Naive thymus-derived CD4-positive, alpha-beta T cell (primary cell): ENCODE data around the gene SCAF4. TPM values are rescaled to one million over a fixed set of nuclear protein-coding genes. Genes with fewer than 3 reads are reported as not detected.
A peak's percentile ranks its signal among the peaks of the same experiment; 100 is the strongest.

Experiments used
- ATAC-seq: fragments of 150-1000 bp; cut with Tn5 transposase; 2 replicates; pipeline ENCODE4 v1.10.0; 2021; ENCODE audit warnings: mild to moderate bottlenecking, moderate library complexity
- CTCF ChIA-PET: fragments of 350-600 bp; sonication (Branson Sonifier 250); formaldehyde crosslinking; loops from one replicate; lab custom pipeline; 2021; ENCODE audit warnings: antibody characterized with exemption; lab: Charles Lee
- POLR2A ChIA-PET: fragments of 350-600 bp; sonication (Branson Sonifier 250); formaldehyde crosslinking; loops from one replicate; lab custom pipeline; 2021; ENCODE audit warnings: antibody characterized with exemption, inconsistent platforms; lab: Charles Lee
- DNase-seq, 9 donors: peaks; one replicate each; pipeline versions ENCODE4 v3.0.0 to v3.0.0-alpha.2; 2020 to 2022; ENCODE audit warnings: mixed read lengths in 1 of 9
- H3K27ac ChIP-seq: one replicate; pipeline ENCODE4 v1.7.0; 2013; ENCODE audit warnings: mild to moderate bottlenecking, low read depth, low read length, moderate library complexity
- H3K27me3 ChIP-seq, 2 donors: one replicate each; pipeline ENCODE4 v1.7.0; 2013; ENCODE audit warnings: low read length in 2 of 2, mild to moderate bottlenecking in 2 of 2, moderate library complexity in 2 of 2; ENCODE audit not compliant: control insufficient read depth in 2 of 2, insufficient read depth in 2 of 2
- H3K36me3 ChIP-seq, 3 experiments: 1 replicate in 2 of 3; 2 replicates in 1 of 3; pipeline ENCODE4 v1.7.0; 2013; ENCODE audit warnings: low read length in 3 of 3, mild to moderate bottlenecking in 3 of 3, moderate library complexity in 1 of 3; ENCODE audit not compliant: insufficient read depth in 3 of 3, control insufficient read depth in 2 of 3
- H3K4me1 ChIP-seq, 2 donors: one replicate each; pipeline ENCODE4 v1.7.0; 2013; ENCODE audit warnings: low read length in 2 of 2, mild to moderate bottlenecking in 2 of 2, moderate library complexity in 1 of 2; ENCODE audit not compliant: control insufficient read depth in 2 of 2, insufficient read depth in 2 of 2
- H3K4me3 ChIP-seq: 2 replicates; pipeline ENCODE4 v1.7.0; 2013; ENCODE audit warnings: mild to moderate bottlenecking, low read length
- H3K9me3 ChIP-seq, 3 experiments: 1 replicate in 2 of 3; 2 replicates in 1 of 3; pipeline ENCODE4 v1.7.0; 2013; ENCODE audit warnings: low read length in 3 of 3; ENCODE audit not compliant: control insufficient read depth in 2 of 3
- H3K27ac Mint-ChIP-seq, 9 donors: one replicate each; pipeline ENCODE4 v1.8.0; 2020 to 2022; ENCODE audit warnings: mixed read lengths in 9 of 9, mild to moderate bottlenecking in 8 of 9, moderate library complexity in 5 of 9, inconsistent platforms in 2 of 9
- H3K27me3 Mint-ChIP-seq, 5 donors: one replicate each; pipeline ENCODE4 v1.8.0; 2021 to 2022; ENCODE audit warnings: mixed read lengths in 5 of 5, mild to moderate bottlenecking in 1 of 5
- H3K36me3 Mint-ChIP-seq, 5 donors: one replicate each; pipeline ENCODE4 v1.8.0; 2020 to 2022; ENCODE audit warnings: mixed read lengths in 5 of 5, mild to moderate bottlenecking in 3 of 5, inconsistent platforms in 1 of 5
- H3K4me1 Mint-ChIP-seq, 7 donors: one replicate each; pipeline ENCODE4 v1.8.0; 2020 to 2022; ENCODE audit warnings: mixed read lengths in 7 of 7, mild to moderate bottlenecking in 3 of 7, inconsistent platforms in 1 of 7
- H3K4me3 Mint-ChIP-seq, 10 donors: one replicate each; pipeline ENCODE4 v1.8.0; 2020 to 2022; ENCODE audit warnings: mild to moderate bottlenecking in 10 of 10, mixed read lengths in 10 of 10, moderate library complexity in 6 of 10, inconsistent platforms in 2 of 10
- H3K9me3 Mint-ChIP-seq, 11 donors: one replicate each; pipeline ENCODE4 v1.8.0; 2020 to 2022; ENCODE audit warnings: mixed read lengths in 11 of 11, mild to moderate bottlenecking in 4 of 11, inconsistent platforms in 1 of 11, moderate library complexity in 1 of 11
- intact Hi-C, 2 donors: fragments of 100-400 bp; cut with micrococcal nuclease; formaldehyde crosslinking; loops; one replicate each; pipeline ENCODE4 v1.15.1; 2023
- polyA plus RNA-seq, 2 donors: library from polyadenylated mRNA; unstranded; fragments of 300-500 nt; fragmentation: Illumina TruSeq; gene quantifications; one replicate each; pipeline ENCODE4 v1.2.3, GENCODE V29; 2021
- total RNA-seq, 6 experiments: library from RNA in 5 of 6; stranded (reverse) in 5 of 6; gene quantifications; 1 replicate in 5 of 6; 2 replicates in 1 of 6; pipeline ENCODE4 v1.2.3 and lab custom pipeline; 2021 to 2026

The SCAF4 gene
- total and polyA plus RNA-seq, 7 experiments from 2014 or later: 20.4 to 69.7 (median 58.9) TPM

GRCh38 chr21:31663584-31664249, 68.2 kb downstream of the SCAF4 start:
- Mint-ChIP-seq H3K27ac (peak overlapping the region in 8 of 9 donors; percentile 33 to 82 (median 68)), H3K4me1 (peaks cover 51 to 96% (median 84%) of the 10 kb centered on the region in 7 donors), H3K4me3 (peak overlapping the region in 8 of 10 donors; percentile 13 to 98 (median 63)), H3K9me3 (peaks cover 0 to 2% (median 0%) of the 10 kb centered on the region in 11 donors), H3K36me3 (peaks cover 4 to 50% (median 23%) of the 10 kb centered on the region in 5 donors), H3K27me3 (no peaks in the 10 kb centered on the region)
- intact Hi-C loops: loop anchor here in 1 of 2 donors (2.0 kb wide), 1 partner anchor 15 kb away; no protein-coding TSS in a partner anchor
- no peak overlapping the region for H3K27ac ChIP-seq
- H3K4me1 ChIP-seq: peaks cover 18 to 51% of the 10 kb centered on the region in 2 donors
- H3K27me3 ChIP-seq: no peaks in the 10 kb centered on the region
- ATAC-seq (no peak), DNase-seq (no peak)
- H3K4me3 ChIP-seq: no peak overlapping the region
- CTCF ChIA-PET: no interaction called here
- POLR2A ChIA-PET: interaction anchor here (0.7 to 1.1 kb wide), 2 partner anchors 60 to 477 kb away, joined by 3 read pairs; no protein-coding TSS in a partner anchor
- peaks cover 8 to 42% (median 9%) of the 10 kb centered on the region in 3 experiments for H3K36me3 ChIP-seq
- no peaks in the 10 kb centered on the region for H3K9me3 ChIP-seq

- no peaks in the 10 kb centered on the region for H3K27me3 Mint-ChIP-seq
- no peaks in the 10 kb centered on the region for H3K27me3 ChIP-seq
- peak overlapping the region; percentile 90 to 98 (median 96) for H3K4me3 Mint-ChIP-seq
- peak overlapping the region; percentile 79 for H3K4me3 ChIP-seq
- H3K4me1 ChIP-seq: peaks cover 20 to 47% of the 10 kb centered on the region in 2 donors
- H3K9me3 ChIP-seq: no peaks in the 10 kb centered on the region
- peak overlapping the region; percentile 88 for H3K27ac ChIP-seq
- intact Hi-C loops: loop anchor here in 1 of 2 donors (1.0 kb wide), 1 partner anchor 8 kb away; no protein-coding TSS in a partner anchor
- peaks cover 0 to 25% (median 12%) of the 10 kb centered on the region in 5 donors for H3K36me3 Mint-ChIP-seq
- H3K27ac Mint-ChIP-seq: peak overlapping the region; percentile 92 to 99 (median 95)
- CTCF ChIA-PET: no interaction called here
- DNase-seq: peak in 1 of 9 donors; percentile 31
- H3K9me3 Mint-ChIP-seq: peaks cover 0 to 2% (median 0%) of the 10 kb centered on the region in 11 donors
- no peak for ATAC-seq
- H3K4me1 Mint-ChIP-seq: peaks cover 44 to 80% (median 68%) of the 10 kb centered on the region in 7 donors
- POLR2A ChIA-PET: interaction anchor here (0.8 to 0.9 kb wide), 3 partner anchors 8 to 69 kb away, joined by 3 read pairs; no protein-coding TSS in a partner anchor
- H3K36me3 ChIP-seq: peaks cover 0 to 12% (median 0%) of the 10 kb centered on the region in 3 experiments
Observed at GRCh38 chr21:31660591-31660990, 71.3 kb downstream of the SCAF4 start.

GRCh38 chr21:31660259-31660565, 71.7 kb downstream of the SCAF4 start:
- peaks cover 40 to 80% (median 68%) of the 10 kb centered on the region in 7 donors for H3K4me1 Mint-ChIP-seq
- ATAC-seq (peak; percentile 7), DNase-seq (peak in 5 of 9 donors; percentile 27 to 47 (median 37))
- no peaks in the 10 kb centered on the region for H3K27me3 Mint-ChIP-seq
- POLR2A ChIA-PET: interaction anchor here (0.8 to 0.9 kb wide), 3 partner anchors 9 to 69 kb away, joined by 3 read pairs; no protein-coding TSS in a partner anchor
- intact Hi-C loops: loop anchor here in 1 of 2 donors (1.0 kb wide), 1 partner anchor 8 kb away; no protein-coding TSS in a partner anchor
- H3K27ac Mint-ChIP-seq: peak overlapping the region; percentile 92 to 99 (median 95)
- Histone ChIP-seq H3K4me1 (peaks cover 20 to 50% of the 10 kb centered on the region in 2 donors), H3K27ac (peak overlapping the region; percentile 88), H3K4me3 (peak overlapping the region; percentile 79), H3K27me3 (no peaks in the 10 kb centered on the region), H3K36me3 (peaks cover 0 to 8% (median 0%) of the 10 kb centered on the region in 3 experiments), H3K9me3 (no peaks in the 10 kb centered on the region)
- peak overlapping the region; percentile 90 to 98 (median 96) for H3K4me3 Mint-ChIP-seq
- peaks cover 0 to 2% (median 0%) of the 10 kb centered on the region in 11 donors for H3K9me3 Mint-ChIP-seq
- CTCF ChIA-PET: no interaction called here
- peaks cover 0 to 21% (median 9%) of the 10 kb centered on the region in 5 donors for H3K36me3 Mint-ChIP-seq

GRCh38 chr21:31659536-31660258, 72.2 kb downstream of the SCAF4 start, which contains the start of gene SOD1:
Gene SOD1 (plus strand): TSS chr21:31659693. CDS start chr21:31659770, 77 bp downstream.
- peak within 1 kb of the TSS; percentile 95 to 100 (median 100) for H3K4me3 Mint-ChIP-seq
- peak within 1 kb of the TSS; percentile 88 for H3K27ac ChIP-seq
- ChIA-PET POLR2A (interaction anchor here (0.9 kb wide), 2 partner anchors 9 to 70 kb away, joined by 3 read pairs; no protein-coding TSS in a partner anchor), CTCF (no interaction called here)
- H3K4me1 ChIP-seq: peaks cover 15 to 50% of the 10 kb centered on the region in 2 donors
- peaks cover 0 to 8% (median 0%) of the 10 kb centered on the region in 3 experiments for H3K36me3 ChIP-seq
- H3K27ac Mint-ChIP-seq: peak within 1 kb of the TSS; percentile 97 to 100 (median 98)
- intact Hi-C loops: loop anchor here (1.0 to 5.0 kb wide), 12 partner anchors 9 to 1069 kb away; partner anchors contain the start of genes SCAF4 (in 2 of the 2), MIS18A (in 1 of the 2) and SYNJ1 (in 1 of the 2)
- ATAC-seq (peak; percentile 97), DNase-seq (peak in 8 of 9 donors; percentile 20 to 98 (median 97))
- no peaks in the 10 kb centered on the region for H3K9me3 ChIP-seq
- peaks cover 0 to 2% (median 0%) of the 10 kb centered on the region in 11 donors for H3K9me3 Mint-ChIP-seq
- H3K27me3 ChIP-seq: no peaks in the 10 kb centered on the region
- H3K36me3 Mint-ChIP-seq: peaks cover 0 to 21% (median 9%) of the 10 kb centered on the region in 5 donors
- H3K4me1 Mint-ChIP-seq: peaks cover 40 to 80% (median 68%) of the 10 kb centered on the region in 7 donors
- no peaks in the 10 kb centered on the region for H3K27me3 Mint-ChIP-seq
- H3K4me3 ChIP-seq: peak within 1 kb of the TSS; percentile 79

DNA sequence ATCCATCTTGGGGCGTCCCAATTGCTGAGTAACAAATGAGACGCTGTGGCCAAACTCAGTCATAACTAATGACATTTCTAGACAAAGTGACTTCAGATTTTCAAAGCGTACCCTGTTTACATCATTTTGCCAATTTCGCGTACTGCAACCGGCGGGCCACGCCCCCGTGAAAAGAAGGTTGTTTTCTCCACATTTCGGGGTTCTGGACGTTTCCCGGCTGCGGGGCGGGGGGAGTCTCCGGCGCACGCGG, 72.7 kb downstream of the SCAF4 start:
- ChIA-PET CTCF (no interaction called here), POLR2A (no interaction called here)
- H3K36me3 Mint-ChIP-seq: peaks cover 0 to 17% (median 6%) of the 10 kb centered on the region in 5 donors
- H3K27me3 Mint-ChIP-seq: no peaks in the 10 kb centered on the region
- peaks cover 0 to 8% (median 0%) of the 10 kb centered on the region in 3 experiments for H3K36me3 ChIP-seq
- H3K4me3 Mint-ChIP-seq: peak overlapping the region; percentile 95 to 100 (median 100)
- no peak for ATAC-seq
- no peaks in the 10 kb centered on the region for H3K27me3 ChIP-seq
- peaks cover 15 to 46% of the 10 kb centered on the region in 2 donors for H3K4me1 ChIP-seq
- H3K4me1 Mint-ChIP-seq: peaks cover 36 to 78% (median 66%) of the 10 kb centered on the region in 7 donors
- H3K9me3 ChIP-seq: no peaks in the 10 kb centered on the region
- DNase-seq: peak in 2 of 9 donors; percentile 96
- H3K4me3 ChIP-seq: peak overlapping the region; percentile 79
- H3K9me3 Mint-ChIP-seq: peaks cover 0 to 2% (median 0%) of the 10 kb centered on the region in 11 donors
- H3K27ac ChIP-seq: peak overlapping the region; percentile 88
- peak overlapping the region; percentile 97 to 100 (median 98) for H3K27ac Mint-ChIP-seq
- intact Hi-C loops: loop anchor here (1.0 to 5.0 kb wide), 11 partner anchors 10 to 1070 kb away; partner anchors contain the start of genes SCAF4 (in 2 of the 2), MIS18A (in 1 of the 2) and SYNJ1 (in 1 of the 2)

DNA sequence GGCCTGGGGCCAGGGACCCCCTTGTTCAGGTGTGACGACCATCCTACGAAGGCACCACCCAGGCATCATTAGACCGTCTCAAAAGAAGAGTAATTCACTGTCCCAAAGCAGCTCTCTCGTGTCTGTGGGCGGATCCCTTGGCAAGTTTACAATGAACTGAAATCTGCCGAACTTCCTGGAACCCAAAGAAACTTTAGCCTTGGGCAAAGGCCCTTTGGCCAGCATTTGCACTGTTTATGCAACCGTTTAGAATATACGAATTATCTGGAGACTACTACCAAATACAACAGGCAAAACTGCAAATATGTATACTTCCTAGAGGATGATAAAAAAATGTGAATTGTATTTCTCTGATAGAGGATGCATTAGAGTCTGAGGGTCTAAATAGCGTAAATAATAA, 73.9 kb downstream of the SCAF4 start:
- peaks cover 15 to 34% of the 10 kb centered on the region in 2 donors for H3K4me1 ChIP-seq
- DNase-seq: no peak
- H3K4me3 ChIP-seq: no peak overlapping the region
- Mint-ChIP-seq H3K36me3 (peaks cover 0 to 16% (median 3%) of the 10 kb centered on the region in 5 donors), H3K4me1 (peaks cover 32 to 66% (median 58%) of the 10 kb centered on the region in 7 donors), H3K9me3 (peaks cover 0 to 2% (median 0%) of the 10 kb centered on the region in 11 donors), H3K27ac (peak overlapping the region in 6 of 9 donors; percentile 25 to 67 (median 38)), H3K4me3 (peak overlapping the region in 2 of 10 donors; percentile 9 to 14), H3K27me3 (no peaks in the 10 kb centered on the region)
- CTCF ChIA-PET: no interaction called here
- no peak for ATAC-seq
- H3K36me3 ChIP-seq: peaks cover 0 to 8% (median 0%) of the 10 kb centered on the region in 3 experiments
- intact Hi-C loops: loop anchor here (2.0 to 5.0 kb wide), 5 partner anchors 53 to 1071 kb away; partner anchors contain the start of gene SYNJ1 (in 1 of the 2)
- no peaks in the 10 kb centered on the region for H3K9me3 ChIP-seq
- POLR2A ChIA-PET: no interaction called here
- no peak overlapping the region for H3K27ac ChIP-seq
- H3K27me3 ChIP-seq: no peaks in the 10 kb centered on the region
